ENCODE measurements around the gene ITGA8.

DNA sequence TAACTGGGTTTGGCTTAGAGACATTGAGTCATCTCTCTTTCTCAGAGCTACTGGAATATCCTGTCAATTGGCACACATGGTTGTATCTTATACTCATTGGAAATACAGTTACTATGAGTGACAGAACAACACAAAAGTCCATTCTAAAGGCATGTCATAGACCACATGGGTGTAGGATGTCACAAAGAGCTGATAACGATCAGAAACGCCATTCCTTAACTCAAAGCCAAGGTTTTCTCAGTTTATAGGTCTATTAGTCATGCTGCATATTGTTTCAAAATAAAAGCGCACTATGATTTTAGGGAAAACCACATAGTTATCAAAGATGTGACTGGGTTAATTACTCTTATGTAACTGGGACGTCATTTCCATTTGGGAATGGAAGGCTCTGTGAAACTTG, 201.5 kb downstream of the ITGA8 start:
- TF ChIP-seq, protein P1, sequence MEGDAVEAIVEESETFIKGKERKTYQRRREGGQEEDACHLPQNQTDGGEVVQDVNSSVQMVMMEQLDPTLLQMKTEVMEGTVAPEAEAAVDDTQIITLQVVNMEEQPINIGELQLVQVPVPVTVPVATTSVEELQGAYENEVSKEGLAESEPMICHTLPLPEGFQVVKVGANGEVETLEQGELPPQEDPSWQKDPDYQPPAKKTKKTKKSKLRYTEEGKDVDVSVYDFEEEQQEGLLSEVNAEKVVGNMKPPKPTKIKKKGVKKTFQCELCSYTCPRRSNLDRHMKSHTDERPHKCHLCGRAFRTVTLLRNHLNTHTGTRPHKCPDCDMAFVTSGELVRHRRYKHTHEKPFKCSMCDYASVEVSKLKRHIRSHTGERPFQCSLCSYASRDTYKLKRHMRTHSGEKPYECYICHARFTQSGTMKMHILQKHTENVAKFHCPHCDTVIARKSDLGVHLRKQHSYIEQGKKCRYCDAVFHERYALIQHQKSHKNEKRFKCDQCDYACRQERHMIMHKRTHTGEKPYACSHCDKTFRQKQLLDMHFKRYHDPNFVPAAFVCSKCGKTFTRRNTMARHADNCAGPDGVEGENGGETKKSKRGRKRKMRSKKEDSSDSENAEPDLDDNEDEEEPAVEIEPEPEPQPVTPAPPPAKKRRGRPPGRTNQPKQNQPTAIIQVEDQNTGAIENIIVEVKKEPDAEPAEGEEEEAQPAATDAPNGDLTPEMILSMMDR (IDR thresholded peaks at IDR 0.05) = no peak
- TF ChIP-seq POLR2A (IDR thresholded peaks at IDR 0.05) = no peak
